CD4-positive, alpha-beta T cell (primary cell): ENCODE results near the gene BTBD8. TPM values are rescaled to one million over a fixed set of nuclear protein-coding genes. Genes with fewer than 3 reads are reported as not detected.
"Not testable (repeated sequence)": the region's sequence is repeated elsewhere in the genome, so short reads cannot be mapped to it uniquely, and the experiment has no call there.

ENCODE experiments used
- ATAC-seq: fragments of 200-7000 bp; cut with Tn5 transposase; one replicate; pipeline ENCODE4 v1.10.0; 2022; ENCODE audit warnings: mild to moderate bottlenecking; ENCODE audit not compliant: poor library complexity
- CTCF ChIA-PET: fragments of 350-600 bp; sonication (Branson Sonifier 250); formaldehyde crosslinking; loops from one replicate; lab custom pipeline; 2021; ENCODE audit warnings: antibody characterized with exemption, inconsistent platforms; lab: Charles Lee
- POLR2A ChIA-PET: fragments of 350-600 bp; sonication (Branson Sonifier 250); formaldehyde crosslinking; loops from one replicate; lab custom pipeline; 2021; ENCODE audit warnings: antibody characterized with exemption, inconsistent platforms; lab: Charles Lee
- DNase-seq, 14 experiments: peaks; one replicate each; pipeline ENCODE4 v3.0.0-alpha.2; 2013 to 2020; ENCODE audit warnings: mixed read lengths in 2 of 14
- H3K27ac ChIP-seq, 2 donors: one replicate each; pipeline versions ENCODE4 v1.5.1 to v1.7.0; 2013; ENCODE audit warnings: low read length in 2 of 2, low read depth in 1 of 2, mild to moderate bottlenecking in 1 of 2
- H3K27me3 ChIP-seq, 2 experiments: 1 replicate in 1 of 2; 2 replicates in 1 of 2; pipeline versions ENCODE4 v1.6.1 to v1.7.0; 2013; ENCODE audit warnings: low read length in 2 of 2, control low read depth in 1 of 2, mild to moderate bottlenecking in 1 of 2, moderate library complexity in 1 of 2; ENCODE audit not compliant: insufficient read depth in 2 of 2, control insufficient read depth in 1 of 2
- H3K36me3 ChIP-seq: one replicate; pipeline ENCODE4 v1.6.1; 2013; ENCODE audit warnings: low read length, control low read depth; ENCODE audit not compliant: insufficient read depth
- H3K4me1 ChIP-seq: one replicate; pipeline ENCODE4 v1.6.1; 2013; ENCODE audit warnings: low read length, control low read depth; ENCODE audit not compliant: insufficient read depth
- H3K4me3 ChIP-seq: one replicate; pipeline ENCODE4 v1.5.1; 2013; ENCODE audit warnings: mild to moderate bottlenecking, low read length, moderate library complexity
- H3K9me3 ChIP-seq, 2 experiments: 1 replicate in 1 of 2; 2 replicates in 1 of 2; pipeline versions ENCODE4 v1.6.1 to v1.7.0; 2013; ENCODE audit warnings: low read length in 2 of 2, mild to moderate bottlenecking in 2 of 2, control low read depth in 1 of 2, moderate library complexity in 1 of 2; ENCODE audit not compliant: control insufficient read depth in 1 of 2, insufficient read depth in 1 of 2
- H3K27ac Mint-ChIP-seq: one replicate; pipeline ENCODE4 v1.8.0; 2020; ENCODE audit warnings: mixed read lengths
- H3K27me3 Mint-ChIP-seq: one replicate; pipeline ENCODE4 v1.8.0; 2021; ENCODE audit warnings: mixed read lengths
- H3K36me3 Mint-ChIP-seq: one replicate; pipeline ENCODE4 v1.8.0; 2021; ENCODE audit warnings: low read depth, mixed read lengths
- H3K4me1 Mint-ChIP-seq: one replicate; pipeline ENCODE4 v1.8.0; 2021; ENCODE audit warnings: low read depth, mixed read lengths
- H3K4me3 Mint-ChIP-seq: one replicate; pipeline ENCODE4 v1.8.0; 2020; ENCODE audit warnings: mild to moderate bottlenecking, mixed read lengths
- H3K9me3 Mint-ChIP-seq: one replicate; pipeline ENCODE4 v1.8.0; 2020; ENCODE audit warnings: mixed read lengths
- CTCF ChIP-seq: fragments of 200-600 bp; IDR thresholded peaks from one replicate; pipeline ENCODE4 v1.8.0; 2022; ENCODE audit warnings: antibody characterized with exemption, mild to moderate bottlenecking
- intact Hi-C, 2 experiments: fragments of 100-400 bp; cut with DNase I in 1 of 2; cut with micrococcal nuclease in 1 of 2; formaldehyde crosslinking; loops; one replicate each; pipeline versions ENCODE4 v1.15.1 to v1.9.0; 2023 to 2025; cut with DNase I, micrococcal nuclease
- total RNA-seq, 174 experiments: library from RNA in 2 of 174; stranded (reverse) in 2 of 174; gene quantifications; one replicate each; pipeline ENCODE4 v1.2.3 and lab custom pipeline; 2021 to 2026

Gene BTBD8
- total RNA-seq, 2 experiments from 2014 or later: 1.8 to 2.8 TPM

GRCh38 chr1:92075311-92075710, 4.8 kb upstream of the BTBD8 start, which contains the start of gene SETSIP:
Gene SETSIP (minus strand): TSS chr1:92075411. CDS start chr1:92075411, 0 bp downstream.
- no peak for ATAC-seq
- peaks cover 6% of the 10 kb centered on the region for H3K36me3 Mint-ChIP-seq
- Histone ChIP-seq H3K27ac (no peak within 1 kb of the TSS), H3K27me3 (no peaks in the 10 kb centered on the region), H3K4me3 (no peak within 1 kb of the TSS), H3K9me3 (no peaks in the 10 kb centered on the region), H3K36me3 (no peaks in the 10 kb centered on the region), H3K4me1 (no peaks in the 10 kb centered on the region)
- H3K27me3 Mint-ChIP-seq: no peaks in the 10 kb centered on the region
- no peak for DNase-seq
- intact Hi-C loops: no loop called here
- H3K4me1 Mint-ChIP-seq: peaks cover 6% of the 10 kb centered on the region
- CTCF ChIA-PET: no interaction called here
- POLR2A ChIA-PET: no interaction called here
- no peak within 1 kb of the TSS for H3K27ac Mint-ChIP-seq
- TF ChIP-seq CTCF: no peak
- H3K9me3 Mint-ChIP-seq: no peaks in the 10 kb centered on the region
- H3K4me3 Mint-ChIP-seq: no peak within 1 kb of the TSS

- ChIA-PET CTCF (no interaction called here), POLR2A (no interaction called here)
- H3K4me1 Mint-ChIP-seq: peaks cover 6% of the 10 kb centered on the region
- no peak for TF ChIP-seq CTCF
- H3K36me3 ChIP-seq: no peaks in the 10 kb centered on the region
- H3K4me1 ChIP-seq: peaks cover 6% of the 10 kb centered on the region
- H3K36me3 Mint-ChIP-seq: peaks cover 11% of the 10 kb centered on the region
- ATAC-seq: no peak
- no peak overlapping the region for H3K4me3 Mint-ChIP-seq
- no peak overlapping the region for H3K4me3 ChIP-seq
- H3K27me3 Mint-ChIP-seq: no peaks in the 10 kb centered on the region
- H3K27me3 ChIP-seq: no peaks in the 10 kb centered on the region
- H3K27ac Mint-ChIP-seq: no peak overlapping the region
- no peak overlapping the region for H3K27ac ChIP-seq
- intact Hi-C loops: no loop called here
- H3K9me3 ChIP-seq: no peaks in the 10 kb centered on the region
- H3K9me3 Mint-ChIP-seq: no peaks in the 10 kb centered on the region
- no peak for DNase-seq
These were observed 3.8 kb upstream of the BTBD8 start for GRCh38 chr1:92076363-92076762.

GRCh38 chr1:92078077-92078476, 2.1 kb upstream of the BTBD8 start:
- peaks cover 11% of the 10 kb centered on the region for H3K36me3 Mint-ChIP-seq
- H3K4me1 ChIP-seq, H3K4me3 ChIP-seq, H3K9me3 Mint-ChIP-seq, DNase-seq, H3K27me3 ChIP-seq, H3K27ac Mint-ChIP-seq, H3K9me3 ChIP-seq, intact Hi-C loops, H3K36me3 ChIP-seq, CTCF ChIA-PET, H3K27ac ChIP-seq, H3K27me3 Mint-ChIP-seq, ATAC-seq: not testable (repeated sequence)
- peak overlapping the region; percentile 20 for H3K4me3 Mint-ChIP-seq
- H3K4me1 Mint-ChIP-seq: peaks cover 21% of the 10 kb centered on the region
- POLR2A ChIA-PET: interaction anchor here (0.6 kb wide), 1 partner anchor 15 kb away, joined by 3 read pairs; no protein-coding TSS in a partner anchor

GRCh38 chr1:92079441-92079840, 704 bp upstream of the BTBD8 start:
- H3K4me3 Mint-ChIP-seq: peak overlapping the region; percentile 94
- H3K4me1 Mint-ChIP-seq: peaks cover 25% of the 10 kb centered on the region
- H3K27me3 Mint-ChIP-seq: no peaks in the 10 kb centered on the region
- no peak for TF ChIP-seq CTCF
- ATAC-seq: no peak
- Histone ChIP-seq H3K27me3 (no peaks in the 10 kb centered on the region), H3K36me3 (no peaks in the 10 kb centered on the region), H3K27ac (peak overlapping the region in 1 of 2 donors; percentile 19), H3K4me3 (no peak overlapping the region), H3K9me3 (no peaks in the 10 kb centered on the region), H3K4me1 (peaks cover 8% of the 10 kb centered on the region)
- CTCF ChIA-PET: no interaction called here
- peaks cover 18% of the 10 kb centered on the region for H3K36me3 Mint-ChIP-seq
- H3K9me3 Mint-ChIP-seq: no peaks in the 10 kb centered on the region
- H3K27ac Mint-ChIP-seq: peak overlapping the region; percentile 94
- POLR2A ChIA-PET: no interaction called here
- intact Hi-C loops: no loop called here
- DNase-seq: no peak
